CD4-positive, alpha-beta memory T cell (primary cell): ENCODE data around the gene ZNF622. TPM values are rescaled to one million over a fixed set of nuclear protein-coding genes. Genes with fewer than 3 reads are reported as not detected.

Experiments
- CTCF ChIA-PET: fragments of 350-600 bp; sonication (Branson Sonifier 250); formaldehyde crosslinking; loops from one replicate; lab custom pipeline; 2021; ENCODE audit warnings: inconsistent platforms; ENCODE audit not compliant: partially characterized antibody; lab: Charles Lee
- POLR2A ChIA-PET: fragments of 350-600 bp; sonication (Branson Sonifier 250); formaldehyde crosslinking; loops from one replicate; lab custom pipeline; 2021; ENCODE audit not compliant: partially characterized antibody; lab: Charles Lee
- DNase-seq, 5 donors: peaks; one replicate each; pipeline versions ENCODE4 v3.0.0 to v3.0.0-alpha.2; 2020 to 2022; ENCODE audit warnings: mixed read lengths in 1 of 5
- H3K27ac ChIP-seq: one replicate; pipeline ENCODE4 v1.7.0; 2013; ENCODE audit warnings: low read depth, low read length
- H3K27me3 ChIP-seq: 2 replicates; pipeline ENCODE4 v1.7.0; 2013; ENCODE audit warnings: mild to moderate bottlenecking, low read length, moderate library complexity; ENCODE audit not compliant: insufficient read depth
- H3K36me3 ChIP-seq: 2 replicates; pipeline ENCODE4 v1.7.0; 2013; ENCODE audit warnings: mild to moderate bottlenecking, low read length, moderate library complexity; ENCODE audit not compliant: insufficient read depth
- H3K4me1 ChIP-seq: 2 replicates; pipeline ENCODE4 v1.7.0; 2013; ENCODE audit warnings: mild to moderate bottlenecking, low read length, moderate library complexity; ENCODE audit not compliant: insufficient read depth
- H3K4me3 ChIP-seq, 2 donors: one replicate each; pipeline ENCODE4 v1.7.0; 2013; ENCODE audit warnings: low read length in 2 of 2, mild to moderate bottlenecking in 1 of 2
- H3K9me3 ChIP-seq, 2 donors: one replicate each; pipeline ENCODE4 v1.7.0; 2013; ENCODE audit warnings: low read length in 2 of 2, control low read depth in 1 of 2; ENCODE audit not compliant: control insufficient read depth in 1 of 2
- H3K27ac Mint-ChIP-seq, 7 donors: one replicate each; pipeline ENCODE4 v1.8.0; 2020 to 2021; ENCODE audit warnings: mixed read lengths in 7 of 7, mild to moderate bottlenecking in 6 of 7, inconsistent platforms in 3 of 7, moderate library complexity in 3 of 7
- H3K27me3 Mint-ChIP-seq, 2 donors: one replicate each; pipeline ENCODE4 v1.8.0; 2020 to 2021; ENCODE audit warnings: mixed read lengths in 2 of 2
- H3K36me3 Mint-ChIP-seq, 2 donors: one replicate each; pipeline ENCODE4 v1.8.0; 2020 to 2021; ENCODE audit warnings: mixed read lengths in 2 of 2, inconsistent platforms in 1 of 2, mild to moderate bottlenecking in 1 of 2
- H3K4me1 Mint-ChIP-seq, 4 donors: one replicate each; pipeline ENCODE4 v1.8.0; 2020 to 2021; ENCODE audit warnings: mixed read lengths in 4 of 4, mild to moderate bottlenecking in 1 of 4
- H3K4me3 Mint-ChIP-seq, 8 donors: one replicate each; pipeline ENCODE4 v1.8.0; 2020 to 2021; ENCODE audit warnings: mixed read lengths in 8 of 8, mild to moderate bottlenecking in 7 of 8, moderate library complexity in 6 of 8, inconsistent platforms in 3 of 8
- H3K9me3 Mint-ChIP-seq, 8 donors: one replicate each; pipeline ENCODE4 v1.8.0; 2020 to 2021; ENCODE audit warnings: mixed read lengths in 8 of 8, mild to moderate bottlenecking in 5 of 8, inconsistent platforms in 3 of 8, moderate library complexity in 1 of 8
- intact Hi-C: fragments of 100-400 bp; cut with micrococcal nuclease; formaldehyde crosslinking; loops from one replicate; pipeline ENCODE4 v1.15.1; 2023
- polyA plus RNA-seq, 2 donors: library from polyadenylated mRNA; unstranded; fragments of 300-500 nt; fragmentation: Illumina TruSeq; gene quantifications; one replicate each; pipeline ENCODE4 v1.2.3, GENCODE V29; 2021
- total RNA-seq, 2 experiments: library from RNA; stranded (reverse); gene quantifications; one replicate each; pipeline ENCODE4 v1.2.3, GENCODE V29; 2021

ZNF622 gene, protein sequence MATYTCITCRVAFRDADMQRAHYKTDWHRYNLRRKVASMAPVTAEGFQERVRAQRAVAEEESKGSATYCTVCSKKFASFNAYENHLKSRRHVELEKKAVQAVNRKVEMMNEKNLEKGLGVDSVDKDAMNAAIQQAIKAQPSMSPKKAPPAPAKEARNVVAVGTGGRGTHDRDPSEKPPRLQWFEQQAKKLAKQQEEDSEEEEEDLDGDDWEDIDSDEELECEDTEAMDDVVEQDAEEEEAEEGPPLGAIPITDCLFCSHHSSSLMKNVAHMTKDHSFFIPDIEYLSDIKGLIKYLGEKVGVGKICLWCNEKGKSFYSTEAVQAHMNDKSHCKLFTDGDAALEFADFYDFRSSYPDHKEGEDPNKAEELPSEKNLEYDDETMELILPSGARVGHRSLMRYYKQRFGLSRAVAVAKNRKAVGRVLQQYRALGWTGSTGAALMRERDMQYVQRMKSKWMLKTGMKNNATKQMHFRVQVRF
- total RNA-seq, result 10 to 100 TPM; 32.2 to 34.8 TPM
- 10 to 100 TPM; 56.9 to 71.8 TPM for polyA plus RNA-seq

DNA sequence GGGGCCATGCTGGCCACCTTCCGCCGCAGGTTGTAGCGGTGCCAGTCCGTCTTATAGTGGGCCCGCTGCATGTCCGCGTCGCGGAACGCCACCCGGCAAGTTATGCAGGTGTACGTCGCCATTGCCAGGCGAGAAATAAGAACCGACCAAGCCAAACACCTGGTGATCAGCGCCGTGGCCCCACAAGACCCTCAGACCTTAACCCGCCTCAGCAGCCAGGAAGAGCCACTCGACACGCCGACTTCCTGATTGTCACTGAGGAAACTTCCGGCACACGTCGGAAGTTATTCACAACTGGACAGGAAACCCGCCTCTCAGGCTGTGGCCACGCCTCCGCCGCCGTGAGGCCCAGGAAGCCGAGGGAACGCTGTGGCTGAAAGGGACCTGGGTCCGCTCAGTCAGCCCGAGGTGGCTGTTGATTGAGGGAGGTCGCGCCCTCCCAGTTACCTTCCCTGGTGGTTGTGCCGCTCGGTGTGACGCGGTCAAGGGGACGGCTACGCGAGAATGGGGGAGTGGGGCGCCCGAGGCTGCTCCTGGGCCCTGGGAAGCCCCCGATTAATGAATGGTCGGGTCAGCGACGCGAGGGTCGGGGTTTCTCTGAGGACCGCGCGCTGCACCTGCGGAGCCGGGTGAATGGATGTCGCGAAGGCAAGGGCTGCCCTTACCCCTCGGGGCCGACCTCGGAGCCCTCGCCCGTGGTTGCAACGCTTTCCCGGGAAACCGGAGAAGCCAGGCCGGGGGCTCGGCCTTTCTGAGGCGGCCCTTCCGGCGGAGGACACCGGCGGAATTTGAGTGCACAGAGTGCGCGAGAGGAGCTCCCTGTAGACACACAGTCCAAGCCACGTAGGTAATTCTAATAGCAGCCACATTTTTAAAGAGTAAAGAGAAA lies at the start of gene ZNF622:
Gene ZNF622 (minus strand): TSS at position 257 of the 889 bp plus-strand sequence. CDS start 135 bp downstream, at position 122.
- POLR2A ChIA-PET, result interaction anchor here (1.7 kb wide), 1 partner anchor 10 kb away, joined by 7 read pairs; no protein-coding TSS in a partner anchor

DNA sequence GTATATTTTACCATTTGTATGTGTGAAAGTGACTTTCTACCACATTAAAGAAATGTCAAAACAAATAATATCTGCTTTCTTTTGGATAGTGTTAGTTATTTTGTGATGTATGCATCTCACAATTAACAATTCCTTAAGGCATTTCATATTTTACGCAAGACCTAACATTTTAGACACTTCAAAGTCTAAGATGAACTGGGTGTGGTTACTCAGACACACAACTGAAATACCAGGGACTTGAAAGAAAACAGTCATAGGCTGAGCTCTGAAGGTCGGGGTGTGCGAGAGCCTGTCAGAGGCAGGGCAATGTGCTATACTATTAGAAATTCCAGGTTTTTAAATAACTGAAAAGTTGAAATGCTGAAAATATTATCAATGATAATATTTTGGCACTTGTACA lies 44.5 kb upstream of the ZNF622 start:
- no peaks in the 10 kb centered on the region for H3K27me3 Mint-ChIP-seq
- no peaks in the 10 kb centered on the region for H3K27me3 ChIP-seq
- H3K36me3 ChIP-seq, result no peaks in the 10 kb centered on the region
- ChIA-PET POLR2A (no interaction called here), CTCF (interaction anchor here (1.2 to 1.4 kb wide), 2 partner anchors 52 to 157 kb away, joined by 3 to 5 read pairs; no protein-coding TSS in a partner anchor)
- H3K4me1 Mint-ChIP-seq, result peaks cover 0 to 53% (median 10%) of the 10 kb centered on the region in 4 donors
- no peaks in the 10 kb centered on the region for H3K9me3 Mint-ChIP-seq
- no peaks in the 10 kb centered on the region for H3K4me1 ChIP-seq
- H3K27ac Mint-ChIP-seq, result no peak overlapping the region
- H3K4me3 ChIP-seq, result no peak overlapping the region
- DNase-seq, result no peak
- H3K4me3 Mint-ChIP-seq, result no peak overlapping the region
- H3K36me3 Mint-ChIP-seq, result peaks cover 0 to 11% of the 10 kb centered on the region in 2 donors
- intact Hi-C loops, result no loop called here
- no peaks in the 10 kb centered on the region for H3K9me3 ChIP-seq
- H3K27ac ChIP-seq, result no peak overlapping the region

More for the DNA sequence above, at the start of gene ZNF622:
- peak; percentile 84 to 90 (median 87) for DNase-seq
- H3K27me3 Mint-ChIP-seq, result no peaks in the 10 kb centered on the region
- CTCF ChIA-PET, result interaction anchor here (1.5 kb wide), 1 partner anchor 10 kb away, joined by 13 read pairs; no protein-coding TSS in a partner anchor
- intact Hi-C loops, result loop anchor here (1.0 kb wide), 2 partner anchors 9 to 152 kb away; no protein-coding TSS in a partner anchor
- peaks cover 0 to 7% (median 0%) of the 10 kb centered on the region in 8 donors for H3K9me3 Mint-ChIP-seq
- H3K4me1 Mint-ChIP-seq, result peaks cover 65 to 90% (median 77%) of the 10 kb centered on the region in 4 donors
- H3K27me3 ChIP-seq, result no peaks in the 10 kb centered on the region
- peak within 1 kb of the TSS; percentile 90 for H3K27ac ChIP-seq
- peak within 1 kb of the TSS; percentile 94 to 98 (median 97) for H3K27ac Mint-ChIP-seq
- peaks cover 27% of the 10 kb centered on the region for H3K36me3 ChIP-seq
- peak within 1 kb of the TSS; percentile 93 to 99 (median 97) for H3K4me3 Mint-ChIP-seq
- peak within 1 kb of the TSS; percentile 85 to 96 for H3K4me3 ChIP-seq
- no peaks in the 10 kb centered on the region for H3K9me3 ChIP-seq
- peaks cover 60% of the 10 kb centered on the region for H3K4me1 ChIP-seq
- H3K36me3 Mint-ChIP-seq, result peaks cover 36 to 53% of the 10 kb centered on the region in 2 donors

DNA sequence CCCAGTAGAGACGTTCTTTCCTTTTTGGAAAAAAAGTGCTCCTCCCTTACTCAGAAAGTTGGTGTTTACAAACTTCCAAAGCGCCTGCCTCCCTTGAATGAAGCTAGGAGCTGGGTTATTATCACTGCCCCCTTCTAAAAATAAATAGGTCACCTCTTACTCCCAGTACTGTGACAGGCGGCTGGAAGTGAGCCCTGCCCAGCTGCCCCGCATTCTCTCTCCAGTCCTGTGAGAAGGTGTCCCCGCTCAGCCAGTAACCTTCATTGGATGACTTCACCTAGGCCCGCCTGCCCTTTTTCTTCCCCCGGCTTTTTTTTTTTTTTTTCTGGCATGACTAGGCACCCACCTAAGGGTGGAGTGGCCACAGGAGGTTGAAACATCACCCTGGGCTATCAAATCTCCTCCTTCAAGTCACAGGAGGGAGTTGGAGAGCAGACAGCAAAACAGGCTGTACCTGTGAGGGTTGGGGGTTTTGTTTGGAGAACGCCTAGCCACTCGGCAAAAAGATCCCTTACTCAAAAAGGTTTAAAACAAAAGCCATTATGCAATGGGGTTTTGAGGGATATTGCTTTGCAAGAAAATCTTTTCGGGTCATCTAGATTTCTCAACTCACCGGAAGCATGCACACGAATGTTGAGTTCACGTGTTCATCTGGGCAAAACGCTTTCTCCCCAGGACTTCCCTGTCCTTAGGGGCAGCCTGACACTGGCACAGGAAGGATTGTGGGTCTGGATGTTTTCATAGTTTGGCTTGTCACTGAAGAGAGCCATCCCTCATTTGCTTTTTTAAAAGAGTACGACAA lies 43.3 kb upstream of the ZNF622 start:
- Histone ChIP-seq H3K36me3 (no peaks in the 10 kb centered on the region), H3K27me3 (no peaks in the 10 kb centered on the region), H3K9me3 (no peaks in the 10 kb centered on the region), H3K27ac (no peak overlapping the region), H3K4me3 (no peak overlapping the region), H3K4me1 (no peaks in the 10 kb centered on the region)
- Mint-ChIP-seq H3K27me3 (no peaks in the 10 kb centered on the region), H3K4me3 (no peak overlapping the region), H3K9me3 (no peaks in the 10 kb centered on the region), H3K4me1 (peaks cover 0 to 62% (median 14%) of the 10 kb centered on the region in 4 donors), H3K27ac (no peak overlapping the region), H3K36me3 (peaks cover 0 to 13% of the 10 kb centered on the region in 2 donors)
- no peak for DNase-seq
- ChIA-PET CTCF (no interaction called here), POLR2A (no interaction called here)
- intact Hi-C loops, result no loop called here

DNA sequence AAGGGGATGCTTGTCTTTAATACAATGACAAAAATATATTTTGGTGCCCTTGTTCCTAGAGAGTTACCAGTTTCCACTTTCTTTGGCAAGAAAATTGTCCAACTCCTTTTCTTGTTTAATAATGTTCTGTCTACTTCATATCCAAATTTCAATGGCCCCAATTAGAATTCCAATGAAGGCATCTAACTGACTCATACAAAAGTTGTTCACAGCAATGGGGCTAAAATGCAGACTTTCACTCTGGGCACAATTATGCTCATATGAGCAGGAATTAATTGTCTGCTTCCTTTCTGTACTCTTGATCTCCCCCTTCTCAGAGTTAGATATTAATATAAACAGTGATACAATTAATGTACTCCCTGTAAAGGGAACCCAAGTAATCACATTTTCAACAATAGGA lies 42.1 kb upstream of the ZNF622 start:
- Mint-ChIP-seq H3K27me3 (no peaks in the 10 kb centered on the region), H3K27ac (no peak overlapping the region), H3K4me1 (peaks cover 0 to 55% (median 13%) of the 10 kb centered on the region in 4 donors), H3K4me3 (no peak overlapping the region), H3K36me3 (peaks cover 0 to 13% of the 10 kb centered on the region in 2 donors), H3K9me3 (no peaks in the 10 kb centered on the region)
- DNase-seq, result no peak
- H3K9me3 ChIP-seq, result no peaks in the 10 kb centered on the region
- no peaks in the 10 kb centered on the region for H3K27me3 ChIP-seq
- H3K36me3 ChIP-seq, result no peaks in the 10 kb centered on the region
- intact Hi-C loops, result no loop called here
- H3K27ac ChIP-seq, result no peak overlapping the region
- H3K4me3 ChIP-seq, result no peak overlapping the region
- ChIA-PET CTCF (interaction anchor here (0.9 to 1.3 kb wide), 3 partner anchors 49 to 156 kb away, joined by 3 read pairs; no protein-coding TSS in a partner anchor), POLR2A (no interaction called here)
- no peaks in the 10 kb centered on the region for H3K4me1 ChIP-seq

DNA sequence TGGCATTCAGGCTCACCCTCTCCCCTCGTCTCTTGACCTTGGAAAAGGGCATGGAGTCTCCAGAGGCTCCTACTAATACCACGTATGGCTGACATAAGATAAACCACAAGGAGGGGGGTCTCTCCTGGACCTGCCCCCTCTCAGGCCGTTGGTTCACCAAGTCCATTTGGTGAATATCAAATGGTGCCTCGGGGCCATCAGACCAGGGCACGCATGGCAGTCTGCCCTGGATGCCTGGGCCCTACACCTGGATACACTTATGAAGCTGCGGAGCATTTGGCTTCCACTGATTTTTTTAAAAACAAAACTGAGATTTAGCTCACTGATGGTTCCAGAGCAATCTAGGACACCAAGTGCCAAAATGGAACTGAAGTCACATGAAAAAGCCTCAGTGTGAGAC lies 40.3 kb upstream of the ZNF622 start:
- no peak for DNase-seq
- Mint-ChIP-seq H3K36me3 (peaks cover 0 to 16% of the 10 kb centered on the region in 2 donors), H3K27me3 (no peaks in the 10 kb centered on the region), H3K27ac (no peak overlapping the region), H3K4me1 (peaks cover 0 to 41% (median 8%) of the 10 kb centered on the region in 4 donors), H3K4me3 (no peak overlapping the region), H3K9me3 (no peaks in the 10 kb centered on the region)
- intact Hi-C loops, result no loop called here
- ChIA-PET CTCF (interaction anchor here (0.7 kb wide), 1 partner anchor 16 kb away, joined by 3 read pairs; no protein-coding TSS in a partner anchor), POLR2A (no interaction called here)
- Histone ChIP-seq H3K36me3 (no peaks in the 10 kb centered on the region), H3K4me3 (no peak overlapping the region), H3K27ac (no peak overlapping the region), H3K9me3 (no peaks in the 10 kb centered on the region), H3K4me1 (no peaks in the 10 kb centered on the region), H3K27me3 (no peaks in the 10 kb centered on the region)

DNA sequence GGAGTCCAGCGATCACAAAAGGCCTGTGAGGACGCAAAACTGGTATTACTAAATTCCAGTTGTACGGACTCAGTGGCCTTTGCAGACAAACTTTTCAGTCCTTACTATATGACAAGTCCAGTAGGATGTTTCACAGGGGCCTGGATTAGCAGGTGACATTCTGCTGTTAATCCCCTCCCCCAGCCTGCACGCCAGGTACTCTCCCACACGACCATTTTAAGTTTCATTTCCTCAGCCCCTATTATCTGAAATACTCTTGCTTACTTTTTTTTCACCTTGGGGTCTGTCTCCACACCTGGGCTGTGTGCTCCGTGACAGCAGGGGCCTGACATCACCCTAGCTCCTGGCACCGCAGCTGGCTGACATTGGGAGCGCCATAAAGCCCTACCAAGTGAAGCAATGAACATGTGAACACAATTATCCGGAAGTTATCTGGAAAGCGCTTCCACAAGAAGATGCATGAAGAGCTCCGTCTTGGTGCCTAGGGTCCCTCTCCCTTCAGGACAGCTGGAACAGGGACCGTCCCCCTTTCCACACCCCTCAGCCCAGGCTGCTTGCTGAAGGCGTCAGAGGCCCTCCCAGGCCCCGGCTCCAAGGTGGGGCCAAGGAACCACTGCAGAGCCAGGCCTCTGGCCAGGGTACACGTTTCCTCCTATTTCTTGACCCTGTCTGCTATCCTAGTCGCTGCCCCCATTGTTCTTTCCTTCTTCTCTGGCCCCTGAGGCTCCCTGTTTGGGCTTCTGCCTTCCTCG lies 39.7 kb upstream of the ZNF622 start:
- Histone ChIP-seq H3K9me3 (no peaks in the 10 kb centered on the region), H3K27me3 (no peaks in the 10 kb centered on the region), H3K36me3 (no peaks in the 10 kb centered on the region), H3K4me3 (no peak overlapping the region), H3K4me1 (no peaks in the 10 kb centered on the region), H3K27ac (no peak overlapping the region)
- Mint-ChIP-seq H3K36me3 (peaks cover 0 to 19% of the 10 kb centered on the region in 2 donors), H3K4me3 (no peak overlapping the region), H3K9me3 (no peaks in the 10 kb centered on the region), H3K4me1 (peaks cover 0 to 39% (median 7%) of the 10 kb centered on the region in 4 donors), H3K27ac (no peak overlapping the region), H3K27me3 (no peaks in the 10 kb centered on the region)
- ChIA-PET POLR2A (no interaction called here), CTCF (interaction anchor here (0.7 kb wide), 1 partner anchor 16 kb away, joined by 3 read pairs; no protein-coding TSS in a partner anchor)
- intact Hi-C loops, result no loop called here
- no peak for DNase-seq
